GM12878 (cell line): Measurements from ENCODE around the gene CD2AP. TPM values are rescaled to one million over a fixed set of nuclear protein-coding genes. Genes with fewer than 3 reads are reported as not detected.

ENCODE experiments used
- ATAC-seq: fragments of 200-7000 bp; cut with Tn5 transposase; 3 replicates; pipeline ENCODE4 v1.9.1; 2020; ENCODE audit warnings: mild to moderate bottlenecking, moderate library complexity
- BruUV-seq: library from RNA; stranded (reverse); fragments of 400-500 nt; replicated peaks from 2 replicates; lab custom pipeline; 2021; lab: Mats Ljungman, UMichigan
- CTCF ChIA-PET: fragments of 300-600 bp; sonication (Branson Sonifier 250); formaldehyde crosslinking; extraction: SDS; loops from one replicate; lab custom pipeline; 2021; ENCODE audit warnings: inconsistent platforms; lab: Yijun Ruan, JAX
- POLR2A ChIA-PET: fragments of 350-600 bp; formaldehyde crosslinking; extraction: SDS; loops from one replicate; lab custom pipeline; 2021; ENCODE audit warnings: inconsistent platforms; lab: Charles Lee
- RAD21 ChIA-PET: fragments of 300-600 bp; sonication (Branson Sonifier 250); formaldehyde crosslinking; loops from one replicate; lab custom pipeline; 2023; ENCODE audit warnings: antibody characterized with exemption; ENCODE audit not compliant: unreplicated experiment; lab: Charles Lee
- SMC1A ChIA-PET: fragments of 300-600 bp; sonication (Branson Sonifier 250); formaldehyde crosslinking; loops from one replicate; lab custom pipeline; 2023; ENCODE audit not compliant: unreplicated experiment, uncharacterized antibody; lab: Charles Lee
- DNase-seq: peaks from one replicate; pipeline ENCODE4 v3.0.0-alpha.2; 2011; ENCODE audit warnings: low read depth, low spot score
- FAIRE-seq: peaks from 3 replicates; lab custom pipeline; 2011; peaks lifted over from hg19 to GRCh38; lab: Jason Lieb, UNC
- H2AFZ ChIP-seq: 2 replicates; pipeline ENCODE4 v1.6.0; 2011; ENCODE audit warnings: low read depth, low read length, control low read depth; ENCODE audit not compliant: control insufficient read depth
- H3K27ac ChIP-seq: 2 replicates; pipeline ENCODE4 v1.5.1; 2011; ENCODE audit warnings: control low read depth; ENCODE audit not compliant: control insufficient read depth, insufficient read depth
- H3K27me3 ChIP-seq, 2 experiments: replicated peaks in 1 of 2; 2 replicates each; pipeline versions ENCODE4 v1.6.0 to v1.6.1; 2011; ENCODE audit warnings: low read length in 1 of 2; ENCODE audit not compliant: control insufficient read depth in 2 of 2, insufficient read depth in 2 of 2
- H3K36me3 ChIP-seq, 2 experiments: 2 replicates each; pipeline ENCODE4 v1.5.1; 2011; ENCODE audit warnings: low read length in 1 of 2; ENCODE audit not compliant: control insufficient read depth in 2 of 2, insufficient read depth in 2 of 2
- H3K4me1 ChIP-seq: 2 replicates; pipeline ENCODE4 v1.6.1; 2011; ENCODE audit warnings: mild to moderate bottlenecking, low read length, moderate library complexity, mixed read lengths; ENCODE audit not compliant: control insufficient read depth, insufficient read depth
- H3K4me2 ChIP-seq: 2 replicates; pipeline ENCODE4 v1.6.0; 2011; ENCODE audit warnings: control low read depth; ENCODE audit not compliant: control insufficient read depth, insufficient read depth
- H3K4me3 ChIP-seq: fragments of 200-600 bp; sonication (generic); 2 replicates; pipeline ENCODE4 v1.5.1; 2016
- H3K79me2 ChIP-seq: 2 replicates; pipeline ENCODE4 v1.6.0; 2011; ENCODE audit warnings: low read length; ENCODE audit not compliant: control insufficient read depth, insufficient read depth
- H3K9ac ChIP-seq: 2 replicates; pipeline ENCODE4 v1.8.0; 2011; ENCODE audit warnings: low read length, control low read depth, mixed read lengths; ENCODE audit not compliant: control insufficient read depth, insufficient read depth
- H3K9me3 ChIP-seq: replicated peaks from 3 replicates; pipeline ENCODE4 v1.5.1; 2011; ENCODE audit warnings: mild to moderate bottlenecking, low read length; ENCODE audit not compliant: control insufficient read depth, insufficient read depth
- H4K20me1 ChIP-seq: 2 replicates; pipeline ENCODE4 v1.6.0; 2011; ENCODE audit not compliant: control insufficient read depth, insufficient read depth
- ATF7 ChIP-seq: fragments of 450-650 bp; IDR thresholded peaks from 2 replicates; pipeline ENCODE4 v1.6.1; 2016; ENCODE audit warnings: low read depth, mild to moderate bottlenecking
- GATAD2B ChIP-seq: fragments of 450-650 bp; conservative IDR thresholded peaks from 2 replicates; pipeline ENCODE4 v1.6.1; 2017; ENCODE audit warnings: low read depth, mild to moderate bottlenecking, moderate library complexity
- IKZF2 ChIP-seq, 2 experiments: fragments of 450-650 bp; IDR thresholded peaks; 2 replicates each; pipeline ENCODE4 v1.6.1; 2017; ENCODE audit warnings: mild to moderate bottlenecking in 2 of 2, moderate library complexity in 2 of 2
- KAT2A ChIP-seq: conservative IDR thresholded peaks from 2 replicates; pipeline ENCODE4 v1.6.1; 2011; ENCODE audit warnings: low read depth, low read length; ENCODE audit not compliant: control insufficient read depth
- KDM1A ChIP-seq: fragments of 200-600 bp; sonication (generic); IDR thresholded peaks from 2 replicates; pipeline ENCODE4 v1.6.1; 2016; ENCODE audit warnings: borderline replicate concordance
- MLLT1 ChIP-seq: fragments of 450-650 bp; IDR thresholded peaks from 2 replicates; pipeline ENCODE4 v1.6.1; 2016; ENCODE audit warnings: mild to moderate bottlenecking
- RUNX3 ChIP-seq: IDR thresholded peaks from 2 replicates; pipeline ENCODE4 v1.6.1; 2012; ENCODE audit warnings: low read length, inconsistent platforms
- SKIL ChIP-seq: fragments of 450-650 bp; IDR thresholded peaks from 2 replicates; pipeline ENCODE4 v1.6.1; 2017; ENCODE audit warnings: mild to moderate bottlenecking, low read depth, inconsistent platforms; ENCODE audit not compliant: poor library complexity, severe bottlenecking
- SREBF1 ChIP-seq: IDR thresholded peaks from 2 replicates; pipeline ENCODE4 v1.6.1; 2012; ENCODE audit warnings: mild to moderate bottlenecking, low read length
- ZBTB4 ChIP-seq: fragments of 450-650 bp; formaldehyde crosslinking; IDR thresholded peaks from 2 replicates; pipeline ENCODE4 v1.4.0; 2022; ENCODE audit warnings: mild to moderate bottlenecking, moderate library complexity
- ZBTB40 ChIP-seq: fragments of 450-650 bp; IDR thresholded peaks from 2 replicates; pipeline ENCODE4 v1.6.1; 2016; ENCODE audit warnings: mild to moderate bottlenecking, moderate library complexity, borderline replicate concordance
- ZNF622 ChIP-seq: fragments of 450-650 bp; IDR thresholded peaks from 2 replicates; pipeline ENCODE4 v1.6.1; 2017; ENCODE audit warnings: mild to moderate bottlenecking, inconsistent platforms
- WGBS: methylation state at CpG from one replicate; pipeline ENCODE4 v1.1.6; 2016; ENCODE audit warnings: low lambda C conversion rate; ENCODE audit not compliant: insufficient replicate concordance, insufficient coverage; ENCODE audit errors: missing lambda C conversion rate; 5-methylcytosine and 5-hydroxymethylcytosine counted together
- in situ Hi-C: fragments of 300-500 bp; cut with MboI; formaldehyde crosslinking; loops from 9 replicates; pipeline ENCODE4 v1.14.3; 2018; ENCODE audit warnings: mixed read lengths
- intact Hi-C: fragments of 100-400 bp; cut with micrococcal nuclease; formaldehyde crosslinking; loops from one replicate; pipeline ENCODE4 v1.14.2; 2022; ENCODE audit not compliant: unreplicated experiment
- polyA plus RNA-seq, 11 experiments: library from polyadenylated mRNA; depleted of rRNA in 4 of 11; unstranded in 6 of 11; stranded (reverse) in 5 of 11; fragments of >200 nt; fragmentation: Nextera tagmentation in 4 of 11; fragmentation: Illumina TruSeq in 1 of 11; extraction: Ambion mirVana in 4 of 11; extraction: Trizol in 1 of 11; gene quantifications; 1 replicate in 1 of 11; 2 replicates in 10 of 11; pipeline versions ENCODE4 v1.2.1 to v1.2.3, GENCODE V29; 2011 to 2016; ENCODE audit warnings: inconsistent platforms in 2 of 11, missing spikeins in 2 of 11, low read depth in 1 of 11
- total RNA-seq, 4 experiments: library from RNA; depleted of rRNA in 3 of 4; stranded (reverse); fragments of >200 nt in 3 of 4; fragmentation: Illumina TruSeq in 1 of 4; extraction: Trizol in 1 of 4; gene quantifications; 2 replicates each; pipeline versions ENCODE4 v1.2.1 to v1.2.3, GENCODE V29; 2013 to 2021

The CD2AP gene
- total and polyA plus RNA-seq, 10 of the 15 experiments (the other 5 are each of a cell fraction or from before 2014, with no cell fraction given): 5.4 to 46.6 (median 20.9) TPM

GRCh38 chr6:47492355-47492754, 14.8 kb downstream of the CD2AP start (continued):
- no peak for TF ChIP-seq SKIL

GRCh38 chr6:47495207-47495606, 17.6 kb downstream of the CD2AP start:
- Histone ChIP-seq H3K79me2 (peaks cover 89% of the 10 kb centered on the region), H3K27me3 (no peaks in the 10 kb centered on the region), H3K36me3 (0 out of 4 replicates have a peak, but pooled peaks cover 0 to 3% of the 10 kb centered on the region in 2 experiments), H3K4me2 (no peak overlapping the region), H3K4me1 (no peaks in the 10 kb centered on the region), H3K9me3 (peaks cover 5% of the 10 kb centered on the region; the same call in 2 of the 3 replicates), H3K27ac (no peak overlapping the region), H2AFZ (no peak overlapping the region), H3K9ac (no peak overlapping the region), H3K4me3 (no peak overlapping the region), H4K20me1 (no peaks in the 10 kb centered on the region)
- FAIRE-seq (no peak), DNase-seq (no peak), ATAC-seq (no peak; the same call in 2 of the 3 replicates)
- ChIA-PET RAD21 (no interaction called here), SMC1A (interaction anchor here (0.9 kb wide), 1 partner anchor 12 kb away, joined by 3 read pairs; no protein-coding TSS in a partner anchor), CTCF (no interaction called here), POLR2A (no interaction called here)
- intact Hi-C loops (no loop called here), in situ Hi-C loops (no loop called here)
- BruUV-seq: no TSS peak
- 98% methylated on average over 8 of the region's 8 CpGs for WGBS
- TF ChIP-seq ATF7 (no peak), RUNX3 (no peak), KDM1A (no peak), MLLT1 (no peak), IKZF2 (IDR thresholded peaks at IDR 0.05) (no peak), GATAD2B (no peak), ZNF622 (no peak), SREBF1 (no peak), ZBTB40 (no peak), KAT2A (no peak), ZBTB4 (CRISPR knock-in tag) (no peak)
